Spinal cord (tissue), 10 donors: ENCODE data around the gene TFF1. TPM values are rescaled to one million over a fixed set of nuclear protein-coding genes. Genes with fewer than 3 reads are reported as not detected.

Source experiments
- DNase-seq, 6 donors: peaks; one replicate each; pipeline versions ENCODE4 v3.0.0 to v3.0.0-alpha.2; 2013 to 2015; ENCODE audit warnings: low spot score in 6 of 6, low read depth in 4 of 6
- H3K27ac ChIP-seq: one replicate; pipeline ENCODE4 v1.5.1; 2013; ENCODE audit warnings: low read depth, low read length, control low read depth
- H3K27me3 ChIP-seq: one replicate; pipeline ENCODE4 v1.6.1; 2013; ENCODE audit warnings: low read length; ENCODE audit not compliant: control insufficient read depth, insufficient read depth
- H3K36me3 ChIP-seq: one replicate; pipeline ENCODE4 v1.6.1; 2013; ENCODE audit warnings: low read length; ENCODE audit not compliant: control insufficient read depth, insufficient read depth
- H3K4me1 ChIP-seq: one replicate; pipeline ENCODE4 v1.6.1; 2013; ENCODE audit warnings: low read length; ENCODE audit not compliant: control insufficient read depth, insufficient read depth
- H3K4me3 ChIP-seq: one replicate; pipeline ENCODE4 v1.5.1; 2013; ENCODE audit warnings: low read depth, low read length, control low read depth
- H3K9me3 ChIP-seq: one replicate; pipeline ENCODE4 v1.6.1; 2013; ENCODE audit warnings: low read length; ENCODE audit not compliant: control insufficient read depth, insufficient read depth
- WGBS: methylation state at CpG from one replicate; pipeline ENCODE4 v1.1.5; 2013; ENCODE audit warnings: missing lambda C conversion rate; ENCODE audit not compliant: insufficient coverage; 5-methylcytosine and 5-hydroxymethylcytosine counted together
- polyA plus RNA-seq, 2 donors: library from polyadenylated mRNA; unstranded; fragments of 120-200 nt; gene quantifications; one replicate each; pipeline ENCODE4 v1.2.1, GENCODE V29; 2013; ENCODE audit not compliant: insufficient read length in 2 of 2
- total RNA-seq, 2 donors: library from RNA; depleted of rRNA in 1 of 2; stranded (reverse); fragments of 120-200 nt in 1 of 2; fragments of >200 nt in 1 of 2; gene quantifications; one replicate each; pipeline versions ENCODE4 v1.2.3 to v1.2.4, GENCODE V29; 2013 to 2014
- donor health status: healthy.

TFF1 gene
- total and polyA plus RNA-seq, 4 donors: not detected

DNA sequence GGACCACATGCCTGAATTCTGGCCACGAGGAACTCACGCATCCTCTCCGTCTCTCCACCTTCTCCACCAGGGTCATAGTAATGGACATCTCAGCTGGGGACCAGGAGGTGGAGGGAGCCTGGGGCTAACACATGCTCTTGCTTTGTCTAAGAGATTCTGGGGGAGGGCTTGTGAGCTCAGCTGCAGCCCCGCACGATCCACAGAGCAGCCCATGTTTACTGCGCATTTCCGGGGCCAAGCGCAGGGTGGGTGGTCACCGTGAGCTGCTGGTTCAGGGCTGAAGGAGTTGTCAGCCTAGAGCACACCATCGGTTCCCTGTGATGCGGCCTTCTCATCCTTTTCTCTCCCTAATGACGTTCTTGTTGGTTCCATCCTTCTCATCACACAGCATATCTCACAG is 8.1 kb downstream of the TFF1 start:
- no peak for DNase-seq
- Histone ChIP-seq H3K27me3 (no peaks in the 10 kb centered on the region), H3K36me3 (no peaks in the 10 kb centered on the region), H3K27ac (no peak overlapping the region), H3K4me1 (no peaks in the 10 kb centered on the region), H3K9me3 (no peaks in the 10 kb centered on the region), H3K4me3 (no peak overlapping the region)
- WGBS: 92% methylated on average over 9 of the region's 12 CpGs

GRCh38 chr21:42357307-42357706 is 9.0 kb downstream of the TFF1 start:
- Histone ChIP-seq H3K4me3 (no peak overlapping the region), H3K9me3 (no peaks in the 10 kb centered on the region), H3K27ac (no peak overlapping the region), H3K36me3 (no peaks in the 10 kb centered on the region), H3K4me1 (no peaks in the 10 kb centered on the region), H3K27me3 (no peaks in the 10 kb centered on the region)
- no CpG with 5 or more reads among the region's 3 CpGs for WGBS
- no peak for DNase-seq

DNA sequence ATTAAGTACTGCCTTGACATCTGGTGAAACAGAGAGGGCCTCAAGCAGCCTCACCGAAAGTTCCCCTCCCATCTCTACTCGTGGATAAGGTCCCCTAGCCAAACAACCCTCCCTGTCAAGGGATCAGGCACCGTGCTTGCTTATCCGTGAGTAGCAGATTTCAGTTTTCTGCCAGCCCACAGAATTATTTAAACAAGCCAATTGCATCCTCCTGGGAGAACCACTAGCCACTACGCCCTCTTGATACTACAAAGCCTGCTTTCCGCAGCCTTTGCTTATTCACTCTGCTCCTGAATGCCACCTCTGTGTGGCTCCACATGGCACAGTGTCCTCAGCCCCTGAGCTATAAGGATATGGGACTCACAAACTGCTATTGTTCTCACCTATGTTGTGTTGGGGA is 9.7 kb downstream of the TFF1 start:
- H3K4me3 ChIP-seq: no peak overlapping the region
- no peaks in the 10 kb centered on the region for H3K4me1 ChIP-seq
- H3K36me3 ChIP-seq: no peaks in the 10 kb centered on the region
- no peak overlapping the region for H3K27ac ChIP-seq
- 89% methylated on average over 6 of the region's 6 CpGs for WGBS
- no peaks in the 10 kb centered on the region for H3K9me3 ChIP-seq
- H3K27me3 ChIP-seq: no peaks in the 10 kb centered on the region
- no peak for DNase-seq

DNA sequence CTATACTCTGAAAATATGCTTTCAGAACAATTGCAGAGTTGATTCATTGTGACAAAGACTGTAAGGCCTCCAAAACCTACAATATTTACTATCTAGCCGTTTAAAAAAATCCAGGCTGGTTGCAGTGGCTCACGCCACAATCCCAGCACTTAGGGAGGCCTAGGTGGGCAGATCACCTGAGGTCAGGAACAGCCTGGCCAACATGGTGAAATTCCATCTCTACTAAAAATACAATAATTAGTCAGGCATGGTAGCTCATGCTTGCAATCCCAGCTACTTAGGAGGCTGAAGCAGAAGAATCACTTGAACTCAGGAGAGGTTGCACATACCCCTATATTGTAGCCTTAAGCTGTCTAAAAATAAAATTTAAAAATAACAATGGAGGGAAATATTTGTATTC is 10.3 kb downstream of the TFF1 start:
- 100% methylated on average over 1 of the region's 2 CpGs for WGBS
- Histone ChIP-seq H3K36me3 (no peaks in the 10 kb centered on the region), H3K4me1 (peaks cover 3% of the 10 kb centered on the region), H3K27ac (no peak overlapping the region), H3K4me3 (no peak overlapping the region), H3K9me3 (no peaks in the 10 kb centered on the region), H3K27me3 (no peaks in the 10 kb centered on the region)
- no peak for DNase-seq

GRCh38 chr21:42353623-42354022 is 12.7 kb downstream of the TFF1 start:
- H3K27ac ChIP-seq: no peak overlapping the region
- DNase-seq: no peak
- no peaks in the 10 kb centered on the region for H3K36me3 ChIP-seq
- peaks cover 12% of the 10 kb centered on the region for H3K4me1 ChIP-seq
- 85% methylated on average over 5 of the region's 5 CpGs for WGBS
- no peaks in the 10 kb centered on the region for H3K27me3 ChIP-seq
- no peak overlapping the region for H3K4me3 ChIP-seq
- H3K9me3 ChIP-seq: no peaks in the 10 kb centered on the region

DNA sequence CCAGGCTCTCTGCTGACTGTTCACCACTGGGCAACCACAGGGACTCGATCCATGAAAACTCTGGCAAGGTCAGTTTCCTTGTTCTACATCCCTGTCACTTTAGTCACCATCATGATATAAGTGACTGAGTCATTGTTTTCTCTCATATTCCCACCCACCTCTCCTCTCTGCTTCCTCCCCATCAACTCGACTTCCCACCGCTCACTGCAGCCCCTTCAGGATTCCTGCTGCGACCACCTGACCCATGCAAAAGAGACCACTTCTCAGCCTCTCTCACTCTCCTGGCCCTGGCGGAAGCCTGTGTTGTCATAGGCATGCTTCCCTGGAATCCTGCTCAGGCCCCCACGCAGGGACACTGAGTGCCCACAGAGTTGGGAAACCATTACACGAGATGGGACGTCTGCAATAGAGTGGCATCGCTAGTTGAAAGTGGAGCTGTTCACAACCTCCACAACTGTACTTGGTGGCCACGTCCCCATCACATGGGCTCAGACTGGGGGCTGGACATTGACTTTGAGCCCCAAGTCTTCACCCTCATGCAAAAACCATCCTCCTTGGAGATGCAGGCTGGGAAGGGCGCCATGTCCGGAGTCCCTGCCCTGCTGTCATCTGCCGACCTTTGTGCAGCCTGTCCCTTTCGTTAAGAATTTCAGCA is 13.8 kb downstream of the TFF1 start:
- no peaks in the 10 kb centered on the region for H3K9me3 ChIP-seq
- WGBS: 93% methylated on average over 13 of the region's 14 CpGs
- DNase-seq: no peak
- H3K27me3 ChIP-seq: no peaks in the 10 kb centered on the region
- no peak overlapping the region for H3K27ac ChIP-seq
- no peaks in the 10 kb centered on the region for H3K36me3 ChIP-seq
- H3K4me3 ChIP-seq: no peak overlapping the region
- H3K4me1 ChIP-seq: peaks cover 12% of the 10 kb centered on the region

DNA sequence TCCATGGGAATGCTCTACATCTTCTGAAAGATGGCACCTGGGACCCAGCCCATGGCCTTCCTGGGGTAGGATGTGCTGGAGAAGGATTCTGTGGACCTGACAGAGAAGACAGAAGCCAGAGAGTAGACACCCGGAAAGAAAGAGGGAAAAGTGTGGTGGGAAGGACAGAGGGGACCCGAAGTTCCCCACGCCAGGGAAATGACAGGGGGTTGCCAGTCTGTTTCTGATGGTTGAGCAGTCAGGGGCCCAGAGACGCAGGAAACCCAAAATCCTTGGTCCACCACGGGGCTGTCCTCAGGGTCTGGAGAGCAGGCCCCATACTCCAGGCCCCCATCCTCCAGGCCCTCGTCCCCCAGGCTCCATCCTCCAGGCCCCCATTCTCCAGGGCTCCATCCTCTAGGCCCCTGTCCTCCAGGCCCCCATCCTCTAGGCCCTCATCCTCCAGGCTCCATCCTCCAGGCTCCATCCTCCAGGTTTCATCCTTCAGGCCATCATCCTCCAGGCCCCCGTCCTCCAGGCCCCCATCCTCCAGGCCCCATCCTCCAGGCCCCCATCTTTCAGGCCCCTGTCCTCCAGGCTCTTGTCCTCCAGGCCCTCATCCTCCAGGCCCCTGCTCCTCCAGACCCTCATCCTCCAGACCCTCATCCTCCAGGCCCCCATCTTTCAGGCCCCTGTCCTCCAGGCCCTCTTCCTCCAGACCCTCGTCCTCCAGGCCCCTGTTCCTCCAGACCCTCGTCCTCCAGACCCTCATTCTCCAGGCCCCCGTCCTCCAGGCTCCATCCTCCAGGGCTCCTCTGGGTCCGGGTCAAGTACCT is 14.5 kb downstream of the TFF1 start:
- Histone ChIP-seq H3K27ac (no peak overlapping the region), H3K27me3 (no peaks in the 10 kb centered on the region), H3K36me3 (no peaks in the 10 kb centered on the region), H3K9me3 (no peaks in the 10 kb centered on the region), H3K4me1 (peaks cover 12% of the 10 kb centered on the region), H3K4me3 (no peak overlapping the region)
- DNase-seq: no peak
- 78% methylated on average over 11 of the region's 11 CpGs for WGBS

DNA sequence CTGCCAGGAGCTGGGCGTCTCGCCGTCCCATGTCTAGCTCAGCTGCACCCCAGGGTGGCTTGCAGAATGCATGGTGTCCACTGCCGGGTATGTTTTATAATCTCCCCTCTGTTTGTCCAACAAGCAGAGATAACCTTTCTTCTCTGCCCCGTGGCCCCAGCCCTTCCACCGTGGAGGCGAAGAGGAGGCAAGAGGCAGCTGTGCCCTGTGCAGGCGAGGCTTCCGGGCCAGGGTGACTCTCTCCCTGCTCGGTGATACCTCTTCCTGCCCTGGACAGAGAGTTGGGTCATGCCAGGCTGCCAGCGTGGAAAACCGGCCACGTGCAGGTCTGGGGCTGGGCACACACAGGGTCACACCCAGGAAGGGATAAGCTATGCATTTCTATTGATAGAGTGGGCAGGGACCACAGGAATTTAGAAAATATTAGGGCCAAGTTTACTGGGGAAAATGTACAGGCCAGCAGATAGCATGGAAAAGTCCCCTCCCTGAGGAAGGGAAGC is 15.4 kb downstream of the TFF1 start, which contains the start of gene TFF2:
TFF2 (minus strand) TSS at position 68 of the 500 bp plus-strand sequence; CDS start at position 31, 37 bp downstream.
- Histone ChIP-seq H3K27me3 (no peaks in the 10 kb centered on the region), H3K27ac (no peak within 1 kb of the TSS), H3K36me3 (no peaks in the 10 kb centered on the region), H3K9me3 (no peaks in the 10 kb centered on the region), H3K4me3 (no peak within 1 kb of the TSS), H3K4me1 (peaks cover 12% of the 10 kb centered on the region)
- DNase-seq: no peak
- WGBS: 64% methylated on average over 13 of the region's 13 CpGs

- Histone ChIP-seq H3K27ac (no peak overlapping the region), H3K4me1 (peaks cover 12% of the 10 kb centered on the region), H3K27me3 (no peaks in the 10 kb centered on the region), H3K4me3 (no peak overlapping the region), H3K36me3 (no peaks in the 10 kb centered on the region), H3K9me3 (no peaks in the 10 kb centered on the region)
- 54% methylated on average over 6 of the region's 11 CpGs for WGBS
- peak in 1 of 6 donors; percentile 6 for DNase-seq
Observed at GRCh38 chr21:42350318-42350910, 15.9 kb downstream of the TFF1 start.
